SK-MEL-5 (cell line): ENCODE results near the gene ZFAND4. TPM values are rescaled to one million over a fixed set of nuclear protein-coding genes. Genes with fewer than 3 reads are reported as not detected.

Experiments
- DNase-seq: peaks from one replicate; pipeline ENCODE4 v3.0.0-alpha.2; 2016; ENCODE audit warnings: low read depth, low spot score
- in situ Hi-C: cut with HindIII; loops from 2 replicates; pipeline ENCODE4 v1.10.0; 2016; ENCODE audit warnings: low sequenced_read_pairs, high pct_unique_total_duplicates, low pct_unique_long_range_greater_than_20kb
- total RNA-seq: library from RNA; depleted of rRNA; stranded (reverse); fragments of >200 nt; shearing (Covaris generic); gene quantifications from 2 replicates; pipeline ENCODE4 v1.2.3, GENCODE V29; 2014

The ZFAND4 gene
- total RNA-seq, 1 experiment from 2014 or later, result 5.0 TPM

- in situ Hi-C loops, result no loop called here
- DNase-seq, result no peak
Observed at GRCh38 chr10:45599646-45600045, 72.9 kb downstream of the ZFAND4 start.

DNA sequence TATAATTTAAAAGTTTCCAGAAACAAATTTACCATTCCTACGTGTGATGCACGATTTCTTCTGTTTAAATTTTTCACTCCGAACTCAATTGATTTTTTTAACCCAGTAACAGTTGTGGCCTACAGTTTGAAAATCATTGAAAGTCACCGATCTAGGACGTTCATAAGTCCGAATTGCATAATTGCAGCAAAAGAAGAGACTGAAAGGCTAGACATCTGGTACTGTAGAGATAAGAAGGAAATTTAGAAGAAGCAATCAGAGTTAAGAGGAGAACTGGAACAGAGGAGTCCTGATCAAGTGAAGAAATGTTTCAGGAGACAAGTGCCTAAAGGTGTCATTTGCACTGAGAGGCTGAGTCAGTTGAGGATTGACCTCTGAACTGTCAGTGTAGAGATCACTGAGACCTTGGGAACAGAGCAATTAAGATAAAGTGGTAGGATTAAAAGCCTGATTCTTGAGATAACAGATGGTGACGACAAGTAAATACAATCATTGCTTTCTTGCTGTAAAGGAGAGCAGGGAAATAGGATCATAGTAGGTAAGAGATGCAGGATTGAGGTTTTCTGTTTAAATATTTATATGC lies 73.5 kb downstream of the ZFAND4 start:
- in situ Hi-C loops, result no loop called here
- DNase-seq, result no peak

GRCh38 chr10:45596526-45596925 lies 76.0 kb downstream of the ZFAND4 start:
- no peak for DNase-seq
- in situ Hi-C loops, result no loop called here

GRCh38 chr10:45594276-45595157 lies 78.1 kb downstream of the ZFAND4 start:
- DNase-seq, result peak; percentile 82
- in situ Hi-C loops, result no loop called here

DNA sequence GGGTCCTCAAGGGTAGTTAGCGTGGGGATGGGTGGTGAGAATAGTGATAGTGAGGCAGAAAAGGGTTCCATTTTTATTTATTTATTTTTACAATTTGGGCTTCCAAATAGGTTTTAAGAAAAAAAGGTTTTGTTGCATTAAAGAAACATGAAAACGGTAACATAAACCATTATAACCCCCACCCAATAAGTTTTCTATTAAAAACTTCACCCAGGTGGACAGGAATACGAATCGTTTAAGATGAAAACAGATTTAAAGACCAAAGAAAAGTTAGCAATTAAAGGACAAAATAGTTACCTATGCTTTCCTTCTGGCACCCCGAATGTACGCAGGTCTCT lies 78.7 kb downstream of the ZFAND4 start:
- no peak for DNase-seq
- in situ Hi-C loops, result no loop called here

DNA sequence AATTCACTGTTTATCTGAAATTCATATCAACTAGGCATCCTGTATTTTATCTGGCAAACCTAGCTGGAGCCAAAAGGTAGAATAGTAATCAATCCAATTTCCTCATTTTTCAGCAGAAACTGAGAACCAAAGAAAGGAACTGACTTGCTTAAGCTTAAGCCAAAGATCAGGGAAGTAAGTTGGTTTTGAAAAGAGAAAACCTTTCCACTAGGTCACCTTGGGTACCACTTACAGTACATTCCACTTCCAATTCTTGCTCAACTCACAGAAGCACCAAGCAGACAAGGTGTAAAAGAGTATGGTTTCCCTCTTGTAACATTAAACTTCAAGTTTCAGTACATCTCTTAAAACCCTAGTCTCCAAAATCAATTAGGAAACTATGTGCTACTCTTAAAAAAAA lies 79.6 kb downstream of the ZFAND4 start:
- DNase-seq, result no peak
- in situ Hi-C loops, result no loop called here

DNA sequence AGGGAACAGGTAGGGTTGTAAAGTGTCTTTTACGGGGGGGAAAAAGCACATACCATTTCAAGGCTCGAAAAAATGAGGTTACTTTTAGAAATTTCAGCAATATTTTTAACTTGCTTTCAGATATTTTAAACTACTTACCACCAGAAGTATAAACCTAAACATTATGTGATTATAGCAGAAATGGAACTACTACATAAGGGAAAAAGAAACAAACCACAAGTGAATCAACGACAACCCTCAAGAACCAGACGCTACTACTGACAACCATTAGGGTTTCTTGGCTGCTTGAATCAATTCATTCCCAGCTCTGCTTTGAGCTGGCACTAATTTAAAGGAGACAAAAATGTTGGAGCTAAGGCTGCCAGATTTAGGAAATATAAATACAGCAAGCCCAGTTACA lies 80.1 kb downstream of the ZFAND4 start:
- in situ Hi-C loops, result no loop called here

DNA sequence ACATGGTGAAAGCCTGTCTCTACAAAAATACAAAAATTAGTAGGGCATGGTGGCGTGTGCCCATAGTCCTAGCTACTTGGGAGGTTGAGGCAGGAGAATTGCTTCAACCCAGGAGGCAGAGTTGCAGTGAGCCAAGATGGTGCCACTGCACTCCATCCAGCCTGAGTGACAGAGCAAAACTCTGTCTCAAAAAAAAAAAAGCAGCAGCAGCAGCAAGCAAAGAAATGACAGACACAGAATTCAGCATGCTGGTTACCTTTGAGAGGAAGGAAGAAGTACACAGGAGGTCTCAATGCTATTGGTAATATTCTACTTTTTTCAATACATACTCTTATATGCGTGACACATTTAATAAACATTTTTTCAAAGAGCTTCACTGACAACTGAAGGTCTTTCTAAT lies 81.3 kb downstream of the ZFAND4 start:
- in situ Hi-C loops, result no loop called here
- no peak for DNase-seq

More for the DNA sequence above, 80.1 kb downstream of the ZFAND4 start:
- DNase-seq, result no peak

DNA sequence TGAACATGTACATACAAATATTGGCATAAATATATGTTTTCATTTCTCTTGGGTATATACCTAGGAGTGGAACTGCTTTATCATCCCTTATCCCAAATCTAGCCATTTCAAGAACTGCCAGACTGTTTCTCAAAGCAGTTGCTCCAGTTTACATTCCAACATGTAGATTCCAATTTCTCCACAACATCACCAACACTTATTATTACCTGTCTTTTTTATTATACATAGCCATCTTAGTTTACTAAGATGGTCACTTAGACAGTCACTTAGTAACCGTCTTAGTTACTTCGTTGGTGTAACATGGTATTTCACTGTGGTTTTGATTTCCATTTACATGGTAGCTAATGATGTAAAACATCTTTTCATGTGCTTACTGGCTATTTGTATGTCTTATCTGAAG lies 82.7 kb downstream of the ZFAND4 start:
- in situ Hi-C loops, result no loop called here
- no peak for DNase-seq

- in situ Hi-C loops, result no loop called here
- DNase-seq, result no peak
Observed at GRCh38 chr10:45589009-45589408, 83.6 kb downstream of the ZFAND4 start.

DNA sequence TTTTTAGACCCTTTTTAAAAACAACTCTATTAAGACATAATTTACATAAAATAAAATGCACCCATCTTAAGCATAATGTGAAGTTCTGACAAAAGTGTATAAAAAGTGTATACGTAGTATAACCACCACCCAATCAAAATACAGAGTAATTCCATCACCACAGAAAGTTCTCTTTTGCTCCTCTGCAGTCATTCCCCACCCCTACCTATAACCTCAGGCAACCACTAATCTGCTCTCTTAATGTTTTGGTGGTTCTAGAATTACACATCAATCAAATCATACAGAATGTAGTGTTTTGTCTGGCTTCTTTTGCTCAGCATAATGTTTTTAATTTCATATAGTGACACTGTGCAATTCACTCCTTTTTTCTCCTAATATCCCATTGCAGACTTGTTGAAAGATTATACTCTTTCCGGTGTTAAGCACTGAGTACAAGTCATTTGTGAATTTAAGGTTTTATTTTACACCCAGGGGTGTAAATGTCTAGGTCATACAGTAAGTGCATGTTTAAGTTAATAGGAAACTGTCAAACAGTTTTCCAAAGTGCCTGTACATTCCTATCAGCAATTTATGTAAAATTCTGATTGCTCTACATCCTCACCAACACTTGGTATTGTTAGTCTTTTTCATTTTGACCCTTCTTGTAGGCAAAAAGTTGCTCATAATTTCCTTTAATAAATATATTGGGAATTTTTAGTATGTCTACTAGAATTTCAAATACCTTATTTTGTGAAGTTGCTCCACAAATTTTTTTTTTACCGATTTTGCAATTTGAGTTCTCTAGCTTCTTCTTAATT lies 86.3 kb downstream of the ZFAND4 start:
- DNase-seq, result no peak
- in situ Hi-C loops, result no loop called here

- peak; percentile 74 for DNase-seq
- in situ Hi-C loops, result no loop called here
Observed at GRCh38 chr10:45585131-45585530, 87.4 kb downstream of the ZFAND4 start.

DNA sequence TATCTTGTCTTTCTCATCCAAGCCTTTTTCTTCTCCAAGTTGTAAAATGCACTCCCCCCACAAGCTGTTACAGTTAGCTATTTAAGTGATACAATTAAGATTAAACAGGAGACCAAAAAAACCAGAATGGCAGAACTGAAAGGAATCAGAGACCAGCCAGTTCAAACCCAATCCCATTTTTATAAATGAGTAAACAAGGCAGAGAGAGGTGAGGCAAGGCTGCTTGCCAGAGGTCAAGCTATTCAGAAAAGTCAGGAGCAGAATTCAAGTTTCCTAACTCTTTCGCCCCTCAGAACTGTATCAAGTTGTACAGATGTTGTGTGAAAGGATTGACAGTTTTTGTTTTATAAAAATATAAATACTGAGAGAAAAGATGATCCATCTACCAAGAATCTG lies 90.2 kb downstream of the ZFAND4 start:
- DNase-seq, result no peak
- in situ Hi-C loops, result no loop called here

DNA sequence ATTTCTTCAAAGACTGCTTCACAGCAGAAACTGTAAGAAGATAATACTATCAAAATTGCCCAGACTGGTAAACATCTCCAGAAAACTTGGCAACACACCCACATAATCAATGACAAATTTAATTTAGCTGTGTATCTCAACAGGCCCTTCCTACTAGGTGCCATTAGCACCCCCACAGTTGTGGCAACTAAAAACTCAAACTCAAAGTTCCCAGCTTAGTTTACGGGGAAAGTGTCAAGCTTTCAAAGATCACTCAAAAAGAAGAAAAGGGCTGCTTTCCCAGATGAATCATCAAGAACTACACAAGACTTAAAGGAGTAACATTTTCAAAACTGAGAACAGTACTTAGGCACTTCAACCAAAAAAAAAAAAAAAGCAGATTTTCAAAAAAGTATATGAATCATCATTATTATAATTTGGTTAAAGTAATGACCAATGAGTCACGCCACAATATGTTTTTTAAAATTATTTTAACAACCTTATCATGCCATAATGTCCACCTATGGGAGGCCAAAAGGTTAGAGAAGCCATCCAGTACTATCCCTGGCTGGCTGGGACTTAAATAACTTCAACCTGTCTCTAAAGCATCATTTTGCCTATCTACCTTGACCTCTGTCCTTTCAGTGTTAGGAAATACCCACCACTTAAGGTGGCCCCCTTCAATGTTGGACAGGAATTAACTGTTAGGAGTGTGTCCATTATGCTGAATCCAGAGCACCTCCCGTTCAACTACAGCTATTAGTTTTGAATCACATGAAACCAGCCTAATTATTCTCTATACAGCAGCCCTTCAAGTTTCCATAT lies 90.8 kb downstream of the ZFAND4 start:
- in situ Hi-C loops, result no loop called here

DNA sequence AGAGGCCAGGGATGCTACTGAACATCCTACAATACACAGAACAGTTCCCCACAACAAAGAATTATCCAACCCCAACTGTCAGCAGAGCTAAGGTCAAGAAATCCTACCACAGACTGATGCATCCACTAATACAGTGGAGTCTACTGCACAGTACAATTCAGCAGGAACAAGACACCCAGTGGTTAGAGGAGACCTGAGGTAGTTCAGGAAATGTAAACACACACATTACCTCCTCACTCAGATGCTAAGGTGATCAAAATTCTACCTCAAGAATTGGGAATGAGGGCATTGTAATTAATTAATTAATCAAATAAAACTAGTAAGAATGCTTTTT lies 91.4 kb downstream of the ZFAND4 start:
- in situ Hi-C loops, result no loop called here

More for the DNA sequence above, 90.8 kb downstream of the ZFAND4 start:
- no peak for DNase-seq

DNA sequence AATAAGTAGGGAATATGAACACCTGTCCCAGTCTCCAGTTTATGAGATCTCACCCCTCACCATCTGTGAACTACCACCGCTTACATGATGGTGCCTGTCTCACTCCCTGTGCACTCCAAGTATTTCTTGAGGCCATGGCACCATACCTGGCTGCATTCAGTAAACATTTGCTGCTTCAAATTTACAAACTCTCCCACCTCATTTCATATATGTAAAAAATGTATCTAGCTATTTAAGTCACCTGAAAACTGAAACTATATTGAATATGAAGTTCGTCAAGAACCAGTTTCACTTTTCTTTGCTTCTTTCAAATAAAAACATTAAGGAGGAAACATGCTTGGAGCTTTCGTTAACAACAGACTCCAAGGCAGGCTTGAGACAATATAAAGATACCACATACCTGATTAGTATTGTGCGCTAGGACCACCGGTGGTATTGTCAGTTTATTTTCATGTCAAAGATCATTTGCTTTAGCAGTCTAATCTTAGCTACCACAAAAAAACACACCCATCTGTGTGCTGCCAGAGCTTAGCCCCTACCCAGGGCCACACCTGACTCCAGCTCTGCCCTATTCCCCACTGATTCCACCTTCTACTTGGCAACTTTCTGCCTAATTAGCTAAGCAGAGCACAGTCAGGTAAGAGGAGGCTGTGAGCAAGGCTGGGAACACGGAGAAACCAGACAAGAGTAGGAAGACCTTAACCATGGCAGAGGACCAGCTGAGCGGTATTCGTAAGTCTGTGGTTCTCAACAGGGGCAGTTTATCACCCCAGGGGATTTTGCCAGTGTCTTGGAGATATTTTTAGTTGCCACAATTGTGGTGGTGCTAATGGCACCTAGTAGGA lies 92.0 kb downstream of the ZFAND4 start:
- no peak for DNase-seq
- in situ Hi-C loops, result no loop called here

More for the DNA sequence above, 91.4 kb downstream of the ZFAND4 start:
- no peak for DNase-seq

- no peak for DNase-seq
- in situ Hi-C loops, result no loop called here
Observed at GRCh38 chr10:45578384-45578971, 94.1 kb downstream of the ZFAND4 start.
